Measurements from ENCODE around the gene AKAP6.

DNA sequence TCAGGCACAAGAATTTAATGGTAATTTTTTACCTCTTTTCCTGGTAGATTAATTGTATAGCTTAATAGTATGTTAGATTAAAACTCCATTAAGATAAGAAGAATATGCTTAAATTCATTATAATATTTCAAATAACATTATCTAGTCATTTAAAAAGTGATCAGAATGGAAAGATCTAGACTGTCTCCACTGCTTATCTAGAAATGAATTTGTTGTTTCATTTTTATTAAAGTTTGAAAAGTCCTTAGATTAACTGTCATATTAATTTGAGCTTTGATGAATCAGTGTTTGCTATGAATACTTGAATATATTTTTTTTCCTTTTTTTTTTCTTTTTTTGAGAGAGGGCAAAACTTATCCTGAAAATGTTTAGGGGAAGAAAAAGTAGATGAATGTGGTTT is 373.0 kb downstream of the AKAP6 start:
- TF ChIP-seq POLR2A (IDR thresholded peaks at IDR 0.05) (no peak), CTCF (IDR thresholded peaks at IDR 0.05) (no peak)

Measured in adrenal gland (tissue), 5 donors.